Measurements from ENCODE around the gene NLGN3.
"Not testable (repeated sequence)": the region's sequence is repeated elsewhere in the genome, so short reads cannot be mapped to it uniquely, and the experiment has no call there.

Gene NLGN3

GRCh38 chrX:71177327-71177726 lies 32.7 kb downstream of the NLGN3 start:
- no peak for DNase-seq (ENCODE audit: low read depth)
- no peak for TF ChIP-seq CTCF (IDR thresholded peaks at IDR 0.05; ENCODE audit: insufficient read depth, low read depth, low read length, missing control alignments)
- H3K4me3 ChIP-seq (ENCODE audit: low read depth, low read length), result no peak overlapping the region

- no peak overlapping the region for H3K4me3 ChIP-seq (ENCODE audit: low read depth, low read length)
- TF ChIP-seq CTCF (IDR thresholded peaks at IDR 0.05; ENCODE audit: insufficient read depth, low read depth, low read length, missing control alignments), result peak; percentile 51
- peak; percentile 80 for DNase-seq (ENCODE audit: low read depth)
Measured at GRCh38 chrX:71178908-71179307, 34.3 kb downstream of the NLGN3 start.

GRCh38 chrX:71180579-71181265 lies 36.1 kb downstream of the NLGN3 start:
- H3K4me3 ChIP-seq (ENCODE audit: low read depth, low read length), result peak overlapping the region; percentile 73
- not testable (repeated sequence) for DNase-seq (ENCODE audit: low read depth)

- TF ChIP-seq CTCF (IDR thresholded peaks at IDR 0.05; ENCODE audit: insufficient read depth, low read depth, low read length, missing control alignments), result no peak
- DNase-seq (ENCODE audit: low read depth), result peak; percentile 87
Measured at GRCh38 chrX:71181558-71181909, 36.9 kb downstream of the NLGN3 start.

GRCh38 chrX:71181910-71182799 lies 37.5 kb downstream of the NLGN3 start:
- no peak for TF ChIP-seq CTCF (IDR thresholded peaks at IDR 0.05; ENCODE audit: insufficient read depth, low read depth, low read length, missing control alignments)
- peak; percentile 96 for DNase-seq (ENCODE audit: low read depth)
- H3K4me3 ChIP-seq (ENCODE audit: low read depth, low read length), result peak overlapping the region; percentile 73

More at GRCh38 chrX:71181558-71181909, 36.9 kb downstream of the NLGN3 start:
- peak overlapping the region; percentile 73 for H3K4me3 ChIP-seq (ENCODE audit: low read depth, low read length)

GRCh38 chrX:71182871-71183270 lies 38.2 kb downstream of the NLGN3 start:
- peak overlapping the region; percentile 59 for H3K4me3 ChIP-seq (ENCODE audit: low read depth, low read length)
- peak; percentile 6 for DNase-seq (ENCODE audit: low read depth)
- no peak for TF ChIP-seq CTCF (IDR thresholded peaks at IDR 0.05; ENCODE audit: insufficient read depth, low read depth, low read length, missing control alignments)

- no peak for TF ChIP-seq CTCF (IDR thresholded peaks at IDR 0.05; ENCODE audit: insufficient read depth, low read depth, low read length, missing control alignments)
- no peak for DNase-seq (ENCODE audit: low read depth)
- no peak overlapping the region for H3K4me3 ChIP-seq (ENCODE audit: low read depth, low read length)
Measured at GRCh38 chrX:71183341-71183740, 38.7 kb downstream of the NLGN3 start.

All from GM12865 (cell line).